PC-3 (cell line): ENCODE results near the gene TMEM225.

Source experiments
- EZH2 ChIP-seq: fragments of 300-600 bp; sonication (generic); IDR thresholded peaks from one replicate; pipeline ENCODE4 v1.6.1; 2017; ENCODE audit warnings: antibody characterized with exemption, mild to moderate bottlenecking, low read length; ENCODE audit not compliant: unreplicated experiment
- EZH2phosphoT487 ChIP-seq: fragments of 300-600 bp; sonication (generic); IDR thresholded peaks from 2 replicates; pipeline ENCODE4 v1.6.1; 2018; ENCODE audit warnings: mild to moderate bottlenecking, antibody characterized with exemption, low read length, borderline replicate concordance
- TF ChIP-seq, protein P1 (sequence below): fragments of 300-600 bp; sonication (generic); conservative IDR thresholded peaks from 2 replicates; pipeline ENCODE4 v1.5.1; 2017; ENCODE audit warnings: antibody characterized with exemption, low read depth, mild to moderate bottlenecking, low read length

DNA sequence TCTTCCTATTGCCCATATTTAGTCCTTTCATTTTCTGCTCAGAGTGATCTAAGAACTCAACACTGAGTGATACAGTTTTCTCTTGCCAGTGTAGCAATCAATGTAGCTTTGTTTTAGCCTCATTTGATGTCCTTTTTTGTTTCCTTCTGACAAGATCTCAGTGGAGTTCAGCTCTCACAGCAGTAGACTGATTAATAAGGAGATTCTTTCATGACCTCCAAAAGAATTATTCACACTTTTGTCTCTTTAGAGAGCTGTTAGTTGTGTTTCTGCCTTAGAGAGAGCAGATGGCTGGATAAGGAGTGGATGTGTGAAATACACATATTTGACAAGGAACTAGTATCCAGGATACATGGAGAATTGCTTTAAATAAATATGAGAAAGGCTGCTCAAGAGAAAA, 6.6 kb upstream of the TMEM225 start:
- TF ChIP-seq, protein P1, sequence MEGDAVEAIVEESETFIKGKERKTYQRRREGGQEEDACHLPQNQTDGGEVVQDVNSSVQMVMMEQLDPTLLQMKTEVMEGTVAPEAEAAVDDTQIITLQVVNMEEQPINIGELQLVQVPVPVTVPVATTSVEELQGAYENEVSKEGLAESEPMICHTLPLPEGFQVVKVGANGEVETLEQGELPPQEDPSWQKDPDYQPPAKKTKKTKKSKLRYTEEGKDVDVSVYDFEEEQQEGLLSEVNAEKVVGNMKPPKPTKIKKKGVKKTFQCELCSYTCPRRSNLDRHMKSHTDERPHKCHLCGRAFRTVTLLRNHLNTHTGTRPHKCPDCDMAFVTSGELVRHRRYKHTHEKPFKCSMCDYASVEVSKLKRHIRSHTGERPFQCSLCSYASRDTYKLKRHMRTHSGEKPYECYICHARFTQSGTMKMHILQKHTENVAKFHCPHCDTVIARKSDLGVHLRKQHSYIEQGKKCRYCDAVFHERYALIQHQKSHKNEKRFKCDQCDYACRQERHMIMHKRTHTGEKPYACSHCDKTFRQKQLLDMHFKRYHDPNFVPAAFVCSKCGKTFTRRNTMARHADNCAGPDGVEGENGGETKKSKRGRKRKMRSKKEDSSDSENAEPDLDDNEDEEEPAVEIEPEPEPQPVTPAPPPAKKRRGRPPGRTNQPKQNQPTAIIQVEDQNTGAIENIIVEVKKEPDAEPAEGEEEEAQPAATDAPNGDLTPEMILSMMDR, result no peak
- TF ChIP-seq EZH2 (no peak), EZH2phosphoT487 (no peak)
